Adipocyte (in vitro differentiated cells): Measurements from ENCODE around the gene FLT3LG.
A peak's percentile ranks its signal among the peaks of the same experiment; 100 is the strongest.

Source experiments
- DNase-seq: peaks from one replicate; pipeline ENCODE4 v3.0.0-alpha.2; 2015; ENCODE audit warnings: low read depth
- H3K27me3 ChIP-seq: replicated peaks from 2 replicates; pipeline ENCODE4 v1.7.0; 2013; ENCODE audit warnings: mild to moderate bottlenecking, low read length, moderate library complexity; ENCODE audit not compliant: control insufficient read depth, insufficient read depth
- H3K36me3 ChIP-seq: 2 replicates; pipeline ENCODE4 v1.7.0; 2013; ENCODE audit warnings: low read length, mild to moderate bottlenecking, moderate library complexity; ENCODE audit not compliant: control insufficient read depth, insufficient read depth, severe bottlenecking
- H3K4me1 ChIP-seq: 2 replicates; pipeline ENCODE4 v1.7.0; 2013; ENCODE audit warnings: mild to moderate bottlenecking, low read length, moderate library complexity; ENCODE audit not compliant: control insufficient read depth, insufficient read depth
- H3K4me3 ChIP-seq: 2 replicates; pipeline ENCODE4 v1.7.0; 2013; ENCODE audit warnings: mild to moderate bottlenecking, low read length, moderate library complexity
- H3K9ac ChIP-seq: 2 replicates; pipeline ENCODE4 v1.7.0; 2013; ENCODE audit warnings: mild to moderate bottlenecking, low read length, moderate library complexity
- H3K9me3 ChIP-seq: 2 replicates; pipeline ENCODE4 v1.7.0; 2013; ENCODE audit warnings: mild to moderate bottlenecking, low read length, moderate library complexity; ENCODE audit not compliant: control insufficient read depth

FLT3LG gene

DNA sequence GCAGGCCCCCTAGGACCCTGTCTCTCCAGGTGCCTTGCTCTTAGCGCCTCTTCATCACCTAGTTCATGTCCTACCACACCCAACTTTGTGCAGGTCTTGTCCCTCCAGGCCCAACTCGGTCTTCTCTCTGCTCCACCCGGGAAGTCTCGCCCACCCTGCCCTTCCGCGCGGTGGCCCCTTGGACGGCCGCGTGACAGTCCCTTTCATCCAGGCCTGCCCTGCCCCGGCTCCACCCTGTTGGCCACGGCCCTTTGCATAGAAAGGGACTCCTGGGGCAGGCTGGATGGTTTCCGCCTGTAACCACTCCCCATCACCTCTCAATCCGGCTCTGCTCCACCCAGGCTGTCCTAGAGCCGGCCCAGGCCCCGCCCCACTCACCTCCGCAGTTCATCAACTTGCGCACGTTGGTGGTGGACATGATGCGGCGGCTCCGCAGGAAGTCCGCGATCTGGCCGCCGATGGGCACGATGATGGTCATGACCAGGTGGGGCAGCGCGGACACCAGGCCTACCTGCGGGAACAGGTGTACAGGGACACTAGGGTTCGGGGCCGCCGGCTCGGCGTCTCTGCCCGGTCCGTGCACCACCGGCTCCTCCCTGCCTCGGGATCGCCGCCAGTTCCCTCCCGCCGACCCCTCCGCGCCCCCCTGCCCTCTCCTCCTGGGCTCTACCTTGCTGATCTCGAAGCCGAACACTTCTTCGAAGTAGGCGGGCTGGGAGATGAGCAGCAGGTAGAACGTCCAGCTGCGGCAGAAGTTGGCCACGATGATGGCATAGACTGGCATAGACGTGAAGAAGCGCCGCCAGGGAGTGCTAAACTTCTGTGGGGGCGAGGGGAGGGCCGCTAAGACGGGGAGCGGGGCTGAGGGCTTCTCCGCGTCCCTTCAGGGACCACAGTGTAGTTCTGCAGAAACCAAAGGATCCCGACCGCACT is 41.6 kb upstream of the FLT3LG start:
- no peak overlapping the region for H3K4me3 ChIP-seq
- H3K36me3 ChIP-seq = no peaks in the 10 kb centered on the region
- H3K9ac ChIP-seq = no peak overlapping the region
- H3K27me3 ChIP-seq = peaks cover 49% of the 10 kb centered on the region
- no peak for DNase-seq
- H3K9me3 ChIP-seq = no peaks in the 10 kb centered on the region
- H3K4me1 ChIP-seq = no peaks in the 10 kb centered on the region

- H3K4me1 ChIP-seq = no peaks in the 10 kb centered on the region
- H3K9ac ChIP-seq = no peak overlapping the region
- no peak overlapping the region for H3K4me3 ChIP-seq
- no peaks in the 10 kb centered on the region for H3K36me3 ChIP-seq
- no peaks in the 10 kb centered on the region for H3K9me3 ChIP-seq
- H3K27me3 ChIP-seq = peaks cover 51% of the 10 kb centered on the region
- no peak for DNase-seq
These were observed 40.6 kb upstream of the FLT3LG start for GRCh38 chr19:49433240-49433901.

GRCh38 chr19:49434907-49435583 is 39.0 kb upstream of the FLT3LG start:
- Histone ChIP-seq H3K9me3 (no peaks in the 10 kb centered on the region), H3K4me1 (no peaks in the 10 kb centered on the region), H3K36me3 (no peaks in the 10 kb centered on the region), H3K4me3 (no peak overlapping the region), H3K9ac (no peak overlapping the region), H3K27me3 (peaks cover 53% of the 10 kb centered on the region)
- no peak for DNase-seq

DNA sequence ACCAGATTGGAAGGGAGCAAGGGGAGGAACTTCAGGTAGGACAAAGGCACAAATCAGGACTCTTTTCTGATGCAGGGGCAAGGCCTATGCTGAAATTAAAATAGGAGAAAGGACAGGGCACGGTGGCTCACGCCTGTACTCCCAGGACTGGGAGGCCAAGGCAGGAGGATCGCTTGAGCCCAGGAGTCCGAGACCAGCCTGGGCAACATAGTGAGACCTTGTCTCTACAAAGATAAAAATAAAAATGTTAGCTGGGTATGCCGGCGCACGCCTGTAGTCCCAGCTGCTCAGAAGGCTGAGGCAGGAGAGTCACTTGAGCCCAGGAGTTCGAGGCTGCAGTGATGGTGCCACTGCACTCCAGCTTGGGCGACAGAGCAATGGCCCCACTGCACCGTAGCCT is 38.3 kb upstream of the FLT3LG start:
- H3K9me3 ChIP-seq = no peaks in the 10 kb centered on the region
- H3K4me1 ChIP-seq = no peaks in the 10 kb centered on the region
- no peak overlapping the region for H3K9ac ChIP-seq
- no peak for DNase-seq
- H3K36me3 ChIP-seq = no peaks in the 10 kb centered on the region
- no peak overlapping the region for H3K4me3 ChIP-seq
- peaks cover 54% of the 10 kb centered on the region for H3K27me3 ChIP-seq

- H3K9me3 ChIP-seq = no peaks in the 10 kb centered on the region
- H3K9ac ChIP-seq = no peak overlapping the region
- DNase-seq = no peak
- no peak overlapping the region for H3K4me3 ChIP-seq
- H3K36me3 ChIP-seq = no peaks in the 10 kb centered on the region
- H3K27me3 ChIP-seq = peaks cover 55% of the 10 kb centered on the region
- no peaks in the 10 kb centered on the region for H3K4me1 ChIP-seq
These were observed 37.5 kb upstream of the FLT3LG start for GRCh38 chr19:49436381-49437017.

DNA sequence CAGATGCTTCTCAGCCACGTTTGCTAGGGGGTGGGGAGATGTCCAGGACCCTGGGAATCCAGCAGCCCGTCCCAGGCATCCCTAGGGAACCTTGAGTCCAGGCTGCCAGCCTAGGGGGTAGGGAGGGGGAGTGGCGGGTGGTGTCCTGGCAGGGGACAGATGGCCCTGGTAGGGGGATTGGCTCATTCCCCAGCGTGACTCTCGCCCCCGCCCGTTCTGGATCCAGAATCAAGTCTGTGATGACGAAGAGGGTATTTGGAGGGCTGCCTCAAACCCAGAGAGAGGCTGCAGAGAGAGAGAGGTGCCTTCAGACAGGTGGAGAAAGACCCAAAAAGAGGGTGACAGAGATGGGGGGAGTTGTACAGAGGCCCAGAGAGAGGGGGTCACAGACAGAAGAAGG is 36.8 kb upstream of the FLT3LG start:
- no peak overlapping the region for H3K9ac ChIP-seq
- H3K4me3 ChIP-seq = no peak overlapping the region
- peaks cover 2% of the 10 kb centered on the region for H3K4me1 ChIP-seq
- DNase-seq = no peak
- no peaks in the 10 kb centered on the region for H3K36me3 ChIP-seq
- H3K9me3 ChIP-seq = no peaks in the 10 kb centered on the region
- peaks cover 60% of the 10 kb centered on the region for H3K27me3 ChIP-seq

DNA sequence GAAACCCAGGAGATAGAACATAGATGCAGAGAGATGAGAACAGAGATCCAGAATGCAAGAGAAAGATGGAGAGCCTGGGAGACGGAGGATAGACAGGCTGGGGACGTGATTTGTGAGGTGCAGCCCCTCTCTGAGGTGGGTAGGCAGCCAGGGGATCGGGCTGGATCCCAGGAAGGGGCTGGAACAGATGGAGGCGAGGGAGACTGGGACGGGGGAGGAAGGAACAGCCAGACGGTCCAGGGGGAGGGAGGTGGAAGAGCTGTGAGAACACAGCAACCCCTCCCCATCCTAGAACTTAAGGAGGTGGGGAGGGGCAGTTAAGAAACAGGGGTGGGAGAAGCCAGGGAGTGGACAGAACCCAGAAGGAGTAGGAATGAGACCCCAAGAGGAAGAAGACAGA is 35.8 kb upstream of the FLT3LG start:
- H3K9ac ChIP-seq = no peak overlapping the region
- peaks cover 60% of the 10 kb centered on the region for H3K27me3 ChIP-seq
- no peak overlapping the region for H3K4me3 ChIP-seq
- peaks cover 4% of the 10 kb centered on the region for H3K4me1 ChIP-seq
- H3K9me3 ChIP-seq = no peaks in the 10 kb centered on the region
- H3K36me3 ChIP-seq = no peaks in the 10 kb centered on the region
- DNase-seq = no peak

DNA sequence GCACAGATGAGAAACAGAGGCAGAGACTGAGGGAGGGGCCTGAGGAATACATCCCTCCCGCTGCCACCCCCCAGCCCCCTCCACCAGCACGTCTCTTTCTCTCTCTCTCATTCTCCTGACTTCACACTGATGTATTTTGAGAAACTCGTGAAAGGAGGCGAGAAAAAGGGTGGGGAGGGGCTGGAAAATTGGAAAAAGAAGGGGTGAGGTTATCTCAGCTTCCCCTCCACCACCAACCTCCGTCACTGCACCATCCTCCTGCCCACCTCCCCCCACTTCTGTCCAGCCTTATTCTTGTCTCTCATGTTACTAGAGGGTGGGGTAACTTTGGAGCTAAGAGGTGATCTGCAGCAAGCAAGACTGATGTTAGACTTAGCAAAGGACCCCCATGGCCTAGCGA is 34.2 kb upstream of the FLT3LG start:
- Histone ChIP-seq H3K36me3 (no peaks in the 10 kb centered on the region), H3K27me3 (peaks cover 56% of the 10 kb centered on the region), H3K4me1 (peaks cover 4% of the 10 kb centered on the region), H3K9ac (no peak overlapping the region), H3K4me3 (no peak overlapping the region), H3K9me3 (no peaks in the 10 kb centered on the region)
- no peak for DNase-seq

DNA sequence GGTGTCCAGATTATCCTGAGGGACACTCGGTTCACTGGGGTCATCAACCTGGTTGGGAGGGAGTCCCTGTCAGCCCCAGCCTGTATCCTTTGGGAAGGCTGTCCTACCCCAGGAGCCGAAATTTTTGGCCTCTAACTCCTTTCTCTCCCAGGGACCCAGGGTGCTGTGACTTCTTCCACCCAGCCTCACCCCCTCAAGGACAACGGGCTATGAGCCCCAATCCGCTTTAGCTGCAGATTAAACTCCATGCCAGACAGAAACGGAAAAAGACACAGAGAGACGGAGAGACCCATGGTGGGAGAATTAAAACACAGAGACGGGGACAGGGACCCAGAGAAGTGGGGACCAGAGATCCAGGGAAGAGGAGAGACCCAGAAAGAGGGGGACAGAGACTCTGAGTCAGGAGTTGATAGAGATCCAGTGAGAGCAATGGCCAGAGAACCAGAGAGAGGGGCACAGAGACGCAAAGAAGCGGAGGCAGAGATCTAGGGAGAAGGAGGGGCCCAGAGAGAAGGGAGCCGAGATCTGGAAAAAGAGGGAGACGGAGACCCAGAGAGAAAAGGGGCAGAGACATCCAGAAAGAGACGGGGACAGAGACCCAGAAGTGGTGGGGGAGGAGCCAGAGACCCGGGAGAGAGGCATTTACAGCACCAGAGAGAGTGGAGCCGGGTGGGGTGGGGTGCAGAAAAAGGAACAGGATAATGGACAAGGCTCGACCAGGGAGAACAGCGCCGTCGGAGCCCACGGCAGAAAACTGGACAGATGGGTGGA is 33.4 kb upstream of the FLT3LG start:
- Histone ChIP-seq H3K9ac (no peak overlapping the region), H3K4me3 (no peak overlapping the region), H3K27me3 (peaks cover 56% of the 10 kb centered on the region), H3K36me3 (no peaks in the 10 kb centered on the region), H3K4me1 (peaks cover 4% of the 10 kb centered on the region), H3K9me3 (no peaks in the 10 kb centered on the region)
- DNase-seq = no peak

DNA sequence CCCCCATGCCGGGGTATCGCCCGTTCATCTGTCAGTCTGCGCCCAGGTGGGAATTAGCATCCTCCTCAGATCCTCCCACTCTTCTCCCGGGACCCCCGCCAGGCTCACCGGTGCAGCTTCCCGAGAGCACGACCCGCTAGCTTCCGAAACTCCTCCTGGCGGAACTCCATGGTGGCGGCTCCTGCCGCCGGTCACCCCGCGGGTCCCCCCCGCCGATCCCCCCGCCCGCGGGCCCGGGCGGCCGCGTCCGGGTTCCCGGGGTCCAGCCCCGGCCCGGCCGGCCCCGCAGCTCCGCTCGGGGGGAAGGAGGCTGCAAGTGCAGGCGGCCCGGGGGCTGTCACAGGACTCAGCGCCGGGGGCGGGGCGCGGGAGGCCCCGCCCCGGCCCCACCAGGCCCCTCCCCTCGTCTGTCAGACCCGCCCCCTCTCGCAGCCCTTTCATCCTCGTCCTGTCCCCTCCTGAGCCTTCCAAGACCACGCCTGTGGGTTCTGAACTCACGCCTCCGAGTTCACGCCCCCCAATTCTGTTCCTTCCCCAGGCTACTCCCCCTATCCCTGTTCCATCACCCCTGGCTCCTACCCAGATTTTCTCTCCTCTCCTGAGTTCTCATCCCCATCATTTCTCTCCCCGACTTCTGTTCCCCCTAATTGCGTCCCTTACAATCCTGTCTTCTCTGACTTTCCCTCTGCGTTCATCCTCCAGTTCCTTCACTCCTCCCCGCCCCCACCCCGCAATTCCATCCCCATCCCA is 32.6 kb upstream of the FLT3LG start, which contains the start of gene SLC17A7:
Gene SLC17A7 (minus strand): TSS at position 318 of the 750 bp plus-strand sequence. CDS start 148 bp downstream, at position 170.
- Histone ChIP-seq H3K9me3 (no peaks in the 10 kb centered on the region), H3K4me1 (peaks cover 4% of the 10 kb centered on the region), H3K27me3 (peaks cover 51% of the 10 kb centered on the region), H3K36me3 (no peaks in the 10 kb centered on the region), H3K9ac (no peak within 1 kb of the TSS), H3K4me3 (peak within 1 kb of the TSS; percentile 54)
- peak; percentile 48 for DNase-seq
